K562 (cell line): Measurements from ENCODE around the gene SLC17A2. TPM values are rescaled to one million over a fixed set of nuclear protein-coding genes. Genes with fewer than 3 reads are reported as not detected.

Experiments
- ATAC-seq: fragments of 200-7000 bp; cut with Tn5 transposase; 3 replicates; pipeline ENCODE4 v1.9.1; 2020; ENCODE audit warnings: moderate library complexity
- BruUV-seq: library from RNA; stranded (reverse); fragments of 400-500 nt; replicated peaks from 2 replicates; lab custom pipeline; 2021; lab: Mats Ljungman, UMichigan
- CTCF ChIA-PET: fragments of 300-600 bp; formaldehyde crosslinking; extraction: SDS; loops from one replicate; lab custom pipeline; 2021; ENCODE audit warnings: low intra/inter-chr PET ratio; lab: Yijun Ruan, JAX
- POLR2A ChIA-PET: fragments of 300-600, 350-650 bp; sonication (Branson Sonifier 250); formaldehyde crosslinking; extraction: SDS; loops from one replicate; lab custom pipeline; 2021; ENCODE audit warnings: antibody characterized with exemption, inconsistent platforms; lab: Yijun Ruan, JAX
- DNase-seq, 4 experiments: peaks; one replicate each; pipeline versions ENCODE4 v3.0.0 to v3.0.0-alpha.2; 2011 to 2018; ENCODE audit warnings: low spot score in 3 of 4, mixed read lengths in 3 of 4; ENCODE audit errors: extremely low read depth in 1 of 4
- FAIRE-seq: peaks from 2 replicates; lab custom pipeline; 2011; peaks lifted over from hg19 to GRCh38; lab: Jason Lieb, UNC
- H2AFZ ChIP-seq: 2 replicates; pipeline ENCODE4 v1.6.0; 2011; ENCODE audit warnings: low read depth, low read length, control low read depth, inconsistent platforms
- H3K27ac ChIP-seq: fragments of 200-600 bp; 3 replicates; pipeline ENCODE4 v1.8.0; 2011; ENCODE audit warnings: low read depth, mild to moderate bottlenecking, control low read depth, inconsistent platforms, low read length, moderate library complexity, mixed read lengths; ENCODE audit errors: extremely low read depth
- H3K27me3 ChIP-seq, 2 experiments: fragments of 300-600 bp in 1 of 2; 2 replicates in 1 of 2; 3 replicates in 1 of 2; pipeline versions ENCODE4 v1.6.0 to v1.8.0; 2011; ENCODE audit warnings: inconsistent platforms in 2 of 2, low read length in 2 of 2, mild to moderate bottlenecking in 1 of 2, mixed read lengths in 1 of 2, moderate library complexity in 1 of 2; ENCODE audit not compliant: control insufficient read depth in 2 of 2, insufficient read depth in 2 of 2
- H3K36me3 ChIP-seq: fragments of 300-600 bp; 3 replicates; pipeline ENCODE4 v1.8.0; 2011; ENCODE audit warnings: mild to moderate bottlenecking, low read length, inconsistent platforms; ENCODE audit not compliant: control insufficient read depth, insufficient read depth
- H3K4me1 ChIP-seq, 2 experiments: fragments of 200-600 bp in 1 of 2; replicated peaks in 1 of 2; 2 replicates in 1 of 2; 3 replicates in 1 of 2; pipeline versions ENCODE4 v1.5.1 to v1.8.0; 2011; ENCODE audit warnings: inconsistent platforms in 2 of 2, low read length in 2 of 2, mild to moderate bottlenecking in 1 of 2, mixed read lengths in 1 of 2, moderate library complexity in 1 of 2; ENCODE audit not compliant: control insufficient read depth in 2 of 2, insufficient read depth in 2 of 2
- H3K4me2 ChIP-seq: 2 replicates; pipeline ENCODE4 v1.6.1; 2011; ENCODE audit warnings: low read length, control low read depth, inconsistent platforms, mixed read lengths; ENCODE audit not compliant: insufficient read depth
- H3K4me3 ChIP-seq: fragments of 200-600 bp; sonication (generic), shearing (Covaris generic); 2 replicates; pipeline ENCODE4 v1.5.1; 2016; ENCODE audit warnings: control low read depth, inconsistent platforms
- H3K79me2 ChIP-seq: fragments of 200-600 bp; 3 replicates; pipeline ENCODE4 v1.8.0; 2011; ENCODE audit warnings: low read length, inconsistent platforms; ENCODE audit not compliant: control insufficient read depth, insufficient read depth
- H3K9ac ChIP-seq, 2 experiments: 2 replicates each; pipeline versions ENCODE4 v1.6.0 to v1.6.1; 2011; ENCODE audit warnings: low read depth in 2 of 2, low read length in 2 of 2, control low read depth in 1 of 2, inconsistent platforms in 1 of 2, mild to moderate bottlenecking in 1 of 2, mixed read lengths in 1 of 2; ENCODE audit not compliant: insufficient read depth in 1 of 2
- H3K9me1 ChIP-seq: one replicate; pipeline ENCODE4 v1.6.0; 2011; ENCODE audit warnings: inconsistent platforms, mild to moderate bottlenecking, low read length, moderate library complexity; ENCODE audit not compliant: control insufficient read depth, insufficient read depth
- H3K9me3 ChIP-seq: replicated peaks from 2 replicates; pipeline ENCODE4 v1.5.1; 2011; ENCODE audit warnings: low read depth, low read length, inconsistent platforms; ENCODE audit not compliant: control insufficient read depth, insufficient read depth
- H4K20me1 ChIP-seq: replicated peaks from 2 replicates; pipeline ENCODE4 v1.6.1; 2011; ENCODE audit warnings: low read length, inconsistent platforms, mixed read lengths; ENCODE audit not compliant: control insufficient read depth, insufficient read depth
- C11orf30 ChIP-seq: fragments of 450-650 bp; IDR thresholded peaks from 2 replicates; pipeline ENCODE4 v1.6.1; 2016; ENCODE audit warnings: low read depth, mild to moderate bottlenecking
- HDAC8 ChIP-seq: fragments of 450-650 bp; IDR thresholded peaks from 2 replicates; pipeline ENCODE4 v1.6.1; 2016; ENCODE audit warnings: mild to moderate bottlenecking, missing genetic modification characterization, moderate library complexity, missing compliant biosample characterization
- MAFG ChIP-seq: fragments of 450-650 bp; conservative IDR thresholded peaks from 2 replicates; pipeline ENCODE4 v1.6.1; 2016; ENCODE audit warnings: missing genetic modification characterization, missing compliant biosample characterization
- MAFK ChIP-seq: IDR thresholded peaks from 2 replicates; pipeline ENCODE4 v1.6.1; 2011; ENCODE audit warnings: low read length, improper control_type of control experiment
- PBX2 ChIP-seq, 2 experiments: IDR thresholded peaks in 1 of 2; conservative IDR thresholded peaks in 1 of 2; 2 replicates each; pipeline ENCODE4 v1.6.1; 2016; ENCODE audit warnings: low read depth in 2 of 2, mild to moderate bottlenecking in 1 of 2, missing compliant biosample characterization in 1 of 2, missing genetic modification characterization in 1 of 2, moderate library complexity in 1 of 2
- ZNF282 ChIP-seq: sonication (generic); formaldehyde crosslinking; IDR thresholded peaks from 2 replicates; pipeline ENCODE4 v1.8.1; 2023; ENCODE audit warnings: missing genetic modification reagents
- ZNF316 ChIP-seq: fragments of 450-650 bp; IDR thresholded peaks from 2 replicates; pipeline ENCODE4 v1.6.1; 2016
- ZNF395 ChIP-seq: fragments of 200-800 bp; sonication (Bioruptor generic); IDR thresholded peaks from 2 replicates; pipeline ENCODE4 v1.6.1; 2017; ENCODE audit warnings: missing genetic modification characterization, missing compliant biosample characterization
- WGBS: fragments of 100-300 bp; shearing (Covaris generic); methylation state at CpG from one replicate; pipeline ENCODE4 v1.1.6; 2016; ENCODE audit warnings: low coverage, mixed read lengths; ENCODE audit not compliant: insufficient coverage; ENCODE audit errors: missing lambda C conversion rate; 5-methylcytosine and 5-hydroxymethylcytosine counted together
- in situ Hi-C: fragments of 300-500 bp; cut with MboI; formaldehyde crosslinking; loops from 4 replicates; pipeline ENCODE4 v1.15.0; 2018; ENCODE audit warnings: inconsistent platforms, mixed read lengths
- intact Hi-C: fragments of 100-400 bp; cut with micrococcal nuclease; formaldehyde crosslinking; loops from 2 replicates; pipeline ENCODE4 v1.14.2; 2022
- polyA plus RNA-seq, 8 experiments: library from polyadenylated mRNA; depleted of rRNA in 4 of 8; stranded (reverse) in 5 of 8; unstranded in 3 of 8; fragments of >200 nt; fragmentation: Nextera tagmentation in 2 of 8; fragmentation: Illumina TruSeq in 1 of 8; extraction: Ambion mirVana in 2 of 8; extraction: Trizol in 1 of 8; gene quantifications; 2 replicates each; pipeline versions ENCODE4 v1.2.1 to v1.2.3, GENCODE V29; 2011 to 2014; ENCODE audit warnings: inconsistent platforms in 1 of 8, missing spikeins in 1 of 8
- total RNA-seq, 7 experiments: library from RNA; depleted of rRNA in 6 of 7; stranded (reverse); fragments of >200 nt in 6 of 7; fragmentation: Illumina TruSeq in 2 of 7; extraction: Trizol in 2 of 7; gene quantifications; 2 replicates each; pipeline versions ENCODE4 v1.2.1 to v1.2.3, GENCODE V29; 2011 to 2021; ENCODE audit warnings: low replicate concordance in 1 of 7

The SLC17A2 gene
- total and polyA plus RNA-seq, 9 of the 15 experiments (the other 6 are each of a cell fraction or from before 2014, with no cell fraction given) = not detected

DNA sequence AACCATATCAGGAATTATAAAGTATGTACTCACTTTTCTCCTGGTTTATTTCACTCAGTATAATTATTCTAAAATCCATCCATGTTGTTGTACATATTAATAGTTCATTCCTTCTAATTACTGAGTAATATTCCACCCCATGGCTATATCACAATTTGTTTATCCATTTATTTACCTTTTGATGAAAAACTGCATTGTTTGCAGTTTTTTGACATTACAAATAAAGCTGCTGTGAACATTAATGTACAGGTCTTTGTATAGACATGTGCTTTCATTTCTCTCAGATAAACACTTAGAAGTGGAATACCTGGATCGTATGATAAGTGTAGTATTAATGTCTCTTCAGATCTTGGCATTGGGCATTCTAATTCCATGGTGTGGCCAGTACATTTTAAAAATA lies 60.7 kb downstream of the SLC17A2 start:
- in situ Hi-C loops = no loop called here
- no peak overlapping the region for H3K27ac ChIP-seq
- H2AFZ ChIP-seq = no peak overlapping the region
- BruUV-seq = no TSS peak
- H3K9me1 ChIP-seq = no peaks in the 10 kb centered on the region
- ChIA-PET CTCF (no interaction called here), POLR2A (no interaction called here)
- H4K20me1 ChIP-seq = no peaks in the 10 kb centered on the region
- H3K79me2 ChIP-seq = no peaks in the 10 kb centered on the region
- no peak overlapping the region for H3K9ac ChIP-seq
- no peaks in the 10 kb centered on the region for H3K27me3 ChIP-seq
- TF ChIP-seq MAFG (tag) (peak; percentile 53), C11orf30 (peak; percentile 66; the same call in 1 of the 2 replicates), ZNF316 (peak; percentile 69), MAFK (peak; percentile 58; the same call in 1 of the 2 replicates), HDAC8 (no peak), ZNF282 (CRISPR knock-in tag) (no peak)
- H3K4me1 ChIP-seq = peaks cover 0 to 14% of the 10 kb centered on the region in 2 experiments; a peak in 3 of 5 replicates
- FAIRE-seq (no peak), DNase-seq (no peak), ATAC-seq (no peak)
- H3K4me2 ChIP-seq = no peak overlapping the region
- no peaks in the 10 kb centered on the region for H3K36me3 ChIP-seq
- H3K9me3 ChIP-seq = no peaks in the 10 kb centered on the region
- no peak overlapping the region for H3K4me3 ChIP-seq
- intact Hi-C loops = no loop called here
- WGBS = 10% methylated on average over 1 of the region's 1 CpG

GRCh38 chr6:25868436-25869183 lies 61.9 kb downstream of the SLC17A2 start:
- H4K20me1 ChIP-seq = no peaks in the 10 kb centered on the region
- ATAC-seq = no peak
- H3K79me2 ChIP-seq = no peaks in the 10 kb centered on the region
- 15% methylated on average over 3 of the region's 3 CpGs for WGBS
- H3K4me3 ChIP-seq = no peak overlapping the region
- no peak overlapping the region for H3K27ac ChIP-seq
- CTCF ChIA-PET = no interaction called here
- no peaks in the 10 kb centered on the region for H3K36me3 ChIP-seq
- in situ Hi-C loops = no loop called here
- H3K27me3 ChIP-seq = no peaks in the 10 kb centered on the region
- H2AFZ ChIP-seq = no peak overlapping the region
- POLR2A ChIA-PET = interaction anchor here (0.5 kb wide), 1 partner anchor 236 kb away, joined by 3 read pairs; no protein-coding TSS in a partner anchor
- no peak for DNase-seq
- no peaks in the 10 kb centered on the region for H3K9me3 ChIP-seq
- peaks cover 0 to 14% of the 10 kb centered on the region in 2 experiments; a peak in 3 of 5 replicates for H3K4me1 ChIP-seq
- no peak for TF ChIP-seq ZNF395 (CRISPR knock-in tag)
- 0 out of 2 replicates have a peak, but pooled peaks have one; percentile 24 for TF ChIP-seq PBX2 (CRISPR knock-in tag; IDR thresholded peaks at IDR 0.05; ENCODE audit: low read depth)
- no peak for TF ChIP-seq PBX2 (tag; conservative IDR thresholded peaks at IDR 0.05; ENCODE audit: low read depth)
- H3K9me1 ChIP-seq = no peaks in the 10 kb centered on the region
- no TSS peak for BruUV-seq
- no peak for FAIRE-seq
- H3K4me2 ChIP-seq = no peak overlapping the region
- intact Hi-C loops = no loop called here
- H3K9ac ChIP-seq = no peak overlapping the region
